Measurements from ENCODE around the gene PITPNM3. TPM values are rescaled to one million over a fixed set of nuclear protein-coding genes. Genes with fewer than 3 reads are reported as not detected.

The PITPNM3 gene
- total and polyA plus RNA-seq, 12 donors, result 0.12 to 0.70 (median 0.33) TPM

GRCh38 chr17:6462692-6463091 is 93.7 kb downstream of the PITPNM3 start:
- no peak overlapping the region for H3K4me3 ChIP-seq
- H3K4me1 ChIP-seq, result peaks cover 0 to under 1% (median 0%) of the 10 kb centered on the region in 9 donors
- no peak overlapping the region for H3K27ac ChIP-seq
- ATAC-seq, result no peak
- peaks cover 0 to 9% (median 0%) of the 10 kb centered on the region in 11 donors for H3K9me3 ChIP-seq
- no peak for TF ChIP-seq CTCF (IDR thresholded peaks at IDR 0.05)
- DNase-seq, result no peak
- H3K27me3 ChIP-seq, result peaks cover 0 to 5% (median 0%) of the 10 kb centered on the region in 7 donors
- H3K36me3 ChIP-seq, result no peaks in the 10 kb centered on the region
- intact Hi-C loops (cut with DNase I), result no loop called here
- WGBS, 2 donors, result 87 to 98% methylated on average over 2 of the region's 2 CpGs

GRCh38 chr17:6461792-6462524 is 94.4 kb downstream of the PITPNM3 start:
- Histone ChIP-seq H3K27me3 (peaks cover 0 to 5% (median 0%) of the 10 kb centered on the region in 7 donors), H3K9me3 (peaks cover 0 to 2% (median 0%) of the 10 kb centered on the region in 11 donors), H3K27ac (no peak overlapping the region), H3K4me3 (no peak overlapping the region), H3K4me1 (peaks cover 0 to 8% (median 5%) of the 10 kb centered on the region in 9 donors), H3K36me3 (no peaks in the 10 kb centered on the region)
- ATAC-seq (no peak), DNase-seq (no peak)
- WGBS, 2 donors, result 76 to 81% methylated on average over 10 of the region's 10 CpGs
- intact Hi-C loops (cut with DNase I), result no loop called here
- TF ChIP-seq CTCF (IDR thresholded peaks at IDR 0.05), result no peak

- H3K4me3 ChIP-seq, result no peak overlapping the region
- 94% methylated on average over 14 of the region's 14 CpGs for WGBS, 2 donors
Measured at GRCh38 chr17:6461246-6461645, 95.1 kb downstream of the PITPNM3 start.

More at GRCh38 chr17:6461246-6461645, 95.1 kb downstream of the PITPNM3 start:
- intact Hi-C loops (cut with DNase I), result no loop called here
- H3K9me3 ChIP-seq, result no peaks in the 10 kb centered on the region
- DNase-seq (no peak), ATAC-seq (no peak)
- no peaks in the 10 kb centered on the region for H3K36me3 ChIP-seq
- H3K27ac ChIP-seq, result no peak overlapping the region
- H3K27me3 ChIP-seq, result peaks cover 0 to 10% (median 6%) of the 10 kb centered on the region in 7 donors
- no peak for TF ChIP-seq CTCF (IDR thresholded peaks at IDR 0.05)
- H3K4me1 ChIP-seq, result peaks cover 0 to 13% (median 7%) of the 10 kb centered on the region in 9 donors
